Trophoblast cell (in vitro differentiated cells and primary cell): Measurements from ENCODE around the gene PLEKHG3.

Experiments
- DNase-seq, 2 donors: peaks; one replicate each; pipeline ENCODE4 v3.0.0-alpha.2; 2016
- H2AFZ ChIP-seq: 2 replicates; pipeline ENCODE4 v1.6.1; 2013; ENCODE audit warnings: low read length, moderate library complexity, mild to moderate bottlenecking; ENCODE audit not compliant: insufficient read depth, poor library complexity
- H2AK5ac ChIP-seq: 2 replicates; pipeline ENCODE4 v1.6.1; 2013; ENCODE audit warnings: mild to moderate bottlenecking, low read length
- H2BK120ac ChIP-seq: 2 replicates; pipeline ENCODE4 v1.6.1; 2013; ENCODE audit warnings: low read length, mild to moderate bottlenecking, moderate library complexity; ENCODE audit not compliant: insufficient read depth, poor library complexity
- H2BK12ac ChIP-seq: 2 replicates; pipeline ENCODE4 v1.6.1; 2013; ENCODE audit warnings: mild to moderate bottlenecking, low read length, moderate library complexity
- H2BK5ac ChIP-seq: 2 replicates; pipeline ENCODE4 v1.6.1; 2013; ENCODE audit warnings: low read length, low read depth, moderate library complexity, mild to moderate bottlenecking; ENCODE audit not compliant: poor library complexity
- H3K14ac ChIP-seq: 2 replicates; pipeline ENCODE4 v1.6.1; 2013; ENCODE audit warnings: mild to moderate bottlenecking, low read length
- H3K18ac ChIP-seq: 2 replicates; pipeline ENCODE4 v1.6.1; 2013; ENCODE audit warnings: mild to moderate bottlenecking, low read length
- H3K23ac ChIP-seq: 2 replicates; pipeline ENCODE4 v1.6.1; 2013; ENCODE audit warnings: low read length
- H3K27ac ChIP-seq: 2 replicates; pipeline ENCODE4 v1.5.1; 2013; ENCODE audit warnings: low read depth, mild to moderate bottlenecking, inconsistent platforms, low read length, moderate library complexity
- H3K27me3 ChIP-seq: 2 replicates; pipeline ENCODE4 v1.6.1; 2013; ENCODE audit warnings: inconsistent platforms, mild to moderate bottlenecking, low read length, moderate library complexity; ENCODE audit not compliant: insufficient read depth
- H3K36me3 ChIP-seq, 2 experiments: 1 replicate in 1 of 2; 2 replicates in 1 of 2; pipeline ENCODE4 v1.6.1; 2013; ENCODE audit warnings: low read length in 2 of 2, mild to moderate bottlenecking in 2 of 2, moderate library complexity in 1 of 2; ENCODE audit not compliant: insufficient read depth in 2 of 2, control insufficient read depth in 1 of 2
- H3K4ac ChIP-seq: 2 replicates; pipeline ENCODE4 v1.6.1; 2013; ENCODE audit warnings: low read depth, mild to moderate bottlenecking, low read length, moderate library complexity
- H3K4me1 ChIP-seq, 2 experiments: 1 replicate in 1 of 2; 2 replicates in 1 of 2; pipeline ENCODE4 v1.6.1; 2013; ENCODE audit warnings: low read length in 2 of 2, mild to moderate bottlenecking in 2 of 2, moderate library complexity in 1 of 2; ENCODE audit not compliant: insufficient read depth in 2 of 2, control insufficient read depth in 1 of 2
- H3K4me2 ChIP-seq: 2 replicates; pipeline ENCODE4 v1.6.1; 2013; ENCODE audit warnings: inconsistent platforms, mild to moderate bottlenecking, low read length, moderate library complexity
- H3K4me3 ChIP-seq: 2 replicates; pipeline ENCODE4 v1.5.1; 2013; ENCODE audit warnings: mild to moderate bottlenecking, low read depth, low read length, inconsistent platforms
- H3K79me1 ChIP-seq: one replicate; pipeline ENCODE4 v1.6.1; 2013; ENCODE audit warnings: low read length
- H3K79me2 ChIP-seq: 2 replicates; pipeline ENCODE4 v1.6.1; 2013; ENCODE audit warnings: low read length, mild to moderate bottlenecking; ENCODE audit not compliant: control insufficient read depth, insufficient read depth, poor library complexity
- H3K9ac ChIP-seq: 2 replicates; pipeline ENCODE4 v1.6.1; 2013; ENCODE audit warnings: mild to moderate bottlenecking, low read length
- H3K9me3 ChIP-seq: 2 replicates; pipeline ENCODE4 v1.6.1; 2013; ENCODE audit warnings: low read depth, mild to moderate bottlenecking, control low read depth, inconsistent platforms, low read length; ENCODE audit not compliant: insufficient read depth
- H4K12ac ChIP-seq: 2 replicates; pipeline ENCODE4 v1.6.1; 2013; ENCODE audit warnings: low read depth, mild to moderate bottlenecking, low read length, moderate library complexity
- H4K8ac ChIP-seq: 2 replicates; pipeline ENCODE4 v1.6.1; 2013; ENCODE audit warnings: low read depth, mild to moderate bottlenecking, low read length, moderate library complexity
- H4K91ac ChIP-seq: one replicate; pipeline ENCODE4 v1.6.1; 2013; ENCODE audit warnings: low read depth, mild to moderate bottlenecking, low read length, moderate library complexity
- WGBS: extraction: QIAGEN DNeasy Blood & Tissue Kit; methylation state at CpG from one replicate; pipeline ENCODE4 v1.1.7; 2013; ENCODE audit warnings: missing lambda C conversion rate; ENCODE audit not compliant: insufficient read length, insufficient coverage; ENCODE audit errors: extremely low coverage; 5-methylcytosine and 5-hydroxymethylcytosine counted together

PLEKHG3 gene

DNA sequence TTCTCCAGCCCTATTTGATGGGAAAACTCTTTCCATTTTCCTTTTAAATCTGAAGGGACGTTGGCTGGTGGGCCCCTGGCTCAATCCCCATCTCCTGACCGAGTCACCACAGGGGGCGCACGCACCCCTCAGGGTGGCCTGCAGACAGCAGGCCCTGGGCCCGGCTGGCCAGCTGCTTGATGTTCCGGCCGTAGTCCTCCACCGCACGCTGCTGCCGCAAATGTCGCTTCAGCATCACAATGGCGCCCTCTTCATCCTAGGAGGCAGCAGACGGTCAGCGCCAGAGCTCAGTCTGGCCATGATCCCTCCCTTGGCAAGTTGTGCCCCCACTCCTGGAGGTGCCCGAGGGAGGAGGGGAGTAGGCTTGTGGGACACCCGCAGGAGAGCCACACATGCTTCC is 70.0 kb downstream of the PLEKHG3 start:
- Histone ChIP-seq H2BK12ac (no peak overlapping the region), H3K4ac (no peak overlapping the region), H4K91ac (no peak overlapping the region), H3K9me3 (peaks cover 22% of the 10 kb centered on the region), H3K4me3 (no peak overlapping the region), H3K27me3 (no peaks in the 10 kb centered on the region), H2BK120ac (no peak overlapping the region), H3K79me1 (no peaks in the 10 kb centered on the region), H3K79me2 (no peaks in the 10 kb centered on the region), H4K12ac (no peak overlapping the region), H2AFZ (no peak overlapping the region), H3K4me2 (no peak overlapping the region), H3K27ac (no peak overlapping the region), H3K4me1 (no peaks in the 10 kb centered on the region), H3K18ac (no peak overlapping the region), H3K23ac (no peak overlapping the region), H2AK5ac (no peak overlapping the region), H3K36me3 (no peaks in the 10 kb centered on the region), H4K8ac (no peak overlapping the region), H3K9ac (no peak overlapping the region), H2BK5ac (no peak overlapping the region), H3K14ac (no peak overlapping the region)
- no CpG with 5 or more reads among the region's 16 CpGs for WGBS
- DNase-seq, result no peak

DNA sequence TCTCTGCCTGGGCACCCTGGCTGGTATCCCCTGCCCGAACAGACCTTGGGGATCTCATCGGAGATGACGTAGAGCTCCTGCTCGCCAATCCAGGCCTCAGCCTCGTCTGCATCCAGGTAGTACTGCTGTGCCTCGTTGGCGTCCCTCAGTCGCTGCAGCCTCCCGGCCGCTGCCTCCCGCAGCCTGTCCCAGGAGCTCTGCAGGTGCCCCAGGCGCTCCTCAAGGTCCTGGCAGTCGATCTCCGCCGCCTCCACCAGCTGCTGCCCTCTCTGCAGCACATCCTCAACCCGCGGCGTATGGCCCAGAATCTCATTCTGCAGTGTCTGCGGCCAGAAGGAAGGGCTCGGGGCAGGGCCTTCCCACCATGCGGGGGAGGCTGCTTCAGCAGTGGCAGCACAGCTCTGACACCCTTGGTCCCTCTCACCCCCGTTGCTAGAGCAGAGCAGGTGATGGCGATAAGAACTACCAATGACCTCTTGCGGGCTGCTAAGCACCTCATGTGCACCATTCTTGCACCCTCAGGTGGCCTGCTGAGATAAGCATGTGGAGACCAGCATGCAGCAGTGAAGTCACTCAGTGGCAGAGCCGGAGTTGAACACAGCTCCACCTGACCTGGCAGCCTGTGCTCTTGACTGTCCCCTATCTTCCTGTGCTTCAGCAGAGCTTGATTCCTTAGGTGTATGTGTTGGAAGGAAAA is 71.0 kb downstream of the PLEKHG3 start:
- H3K4me3 ChIP-seq, result no peak overlapping the region
- no peaks in the 10 kb centered on the region for H3K4me1 ChIP-seq
- no peak overlapping the region for H4K91ac ChIP-seq
- no peaks in the 10 kb centered on the region for H3K79me2 ChIP-seq
- H2BK12ac ChIP-seq, result no peak overlapping the region
- no peak overlapping the region for H3K4me2 ChIP-seq
- H3K14ac ChIP-seq, result no peak overlapping the region
- no peak overlapping the region for H3K18ac ChIP-seq
- H2AK5ac ChIP-seq, result no peak overlapping the region
- H3K27ac ChIP-seq, result no peak overlapping the region
- no peak for DNase-seq
- H2BK120ac ChIP-seq, result no peak overlapping the region
- H2BK5ac ChIP-seq, result no peak overlapping the region
- no peaks in the 10 kb centered on the region for H3K27me3 ChIP-seq
- no peak overlapping the region for H4K8ac ChIP-seq
- H3K79me1 ChIP-seq, result no peaks in the 10 kb centered on the region
- H3K4ac ChIP-seq, result no peak overlapping the region
- no CpG with 5 or more reads among the region's 25 CpGs for WGBS
- no peak overlapping the region for H3K9ac ChIP-seq
- H4K12ac ChIP-seq, result no peak overlapping the region
- H3K23ac ChIP-seq, result no peak overlapping the region
- peaks cover 22% of the 10 kb centered on the region for H3K9me3 ChIP-seq
- no peaks in the 10 kb centered on the region for H3K36me3 ChIP-seq
- no peak overlapping the region for H2AFZ ChIP-seq

DNA sequence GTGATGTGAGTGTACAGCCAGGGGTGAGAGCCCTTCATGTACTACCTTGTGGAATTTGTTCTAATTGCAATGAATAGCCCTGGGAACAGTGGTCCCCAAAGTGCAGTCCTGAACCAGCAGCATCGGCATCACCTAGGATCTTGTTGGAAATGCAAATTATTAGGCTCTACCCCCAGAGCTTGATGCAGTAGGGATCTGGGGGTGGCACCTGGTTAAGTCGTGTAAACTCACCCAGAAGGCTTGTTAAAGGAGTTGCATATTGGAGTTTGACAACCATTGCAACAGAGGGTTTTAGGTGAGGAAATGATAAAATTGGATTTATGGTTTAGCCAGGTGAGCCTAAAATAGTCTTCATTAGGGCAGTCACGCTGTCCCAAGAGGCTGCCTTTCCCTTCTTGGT is 73.2 kb downstream of the PLEKHG3 start:
- H3K27me3 ChIP-seq, result no peaks in the 10 kb centered on the region
- no peaks in the 10 kb centered on the region for H3K79me1 ChIP-seq
- H2BK120ac ChIP-seq, result no peak overlapping the region
- H3K36me3 ChIP-seq, result no peaks in the 10 kb centered on the region
- no peak for DNase-seq
- H3K4me3 ChIP-seq, result no peak overlapping the region
- no peak overlapping the region for H2BK12ac ChIP-seq
- no peak overlapping the region for H3K4ac ChIP-seq
- H3K18ac ChIP-seq, result no peak overlapping the region
- no peak overlapping the region for H2AFZ ChIP-seq
- no peak overlapping the region for H4K12ac ChIP-seq
- no peaks in the 10 kb centered on the region for H3K79me2 ChIP-seq
- no peak overlapping the region for H3K9ac ChIP-seq
- H3K4me2 ChIP-seq, result no peak overlapping the region
- no peak overlapping the region for H4K8ac ChIP-seq
- H3K14ac ChIP-seq, result no peak overlapping the region
- no CpG with 5 or more reads among the region's 3 CpGs for WGBS
- H4K91ac ChIP-seq, result no peak overlapping the region
- no peak overlapping the region for H3K23ac ChIP-seq
- no peaks in the 10 kb centered on the region for H3K4me1 ChIP-seq
- no peak overlapping the region for H3K27ac ChIP-seq
- no peak overlapping the region for H2AK5ac ChIP-seq
- no peak overlapping the region for H2BK5ac ChIP-seq
- peaks cover 24% of the 10 kb centered on the region for H3K9me3 ChIP-seq

DNA sequence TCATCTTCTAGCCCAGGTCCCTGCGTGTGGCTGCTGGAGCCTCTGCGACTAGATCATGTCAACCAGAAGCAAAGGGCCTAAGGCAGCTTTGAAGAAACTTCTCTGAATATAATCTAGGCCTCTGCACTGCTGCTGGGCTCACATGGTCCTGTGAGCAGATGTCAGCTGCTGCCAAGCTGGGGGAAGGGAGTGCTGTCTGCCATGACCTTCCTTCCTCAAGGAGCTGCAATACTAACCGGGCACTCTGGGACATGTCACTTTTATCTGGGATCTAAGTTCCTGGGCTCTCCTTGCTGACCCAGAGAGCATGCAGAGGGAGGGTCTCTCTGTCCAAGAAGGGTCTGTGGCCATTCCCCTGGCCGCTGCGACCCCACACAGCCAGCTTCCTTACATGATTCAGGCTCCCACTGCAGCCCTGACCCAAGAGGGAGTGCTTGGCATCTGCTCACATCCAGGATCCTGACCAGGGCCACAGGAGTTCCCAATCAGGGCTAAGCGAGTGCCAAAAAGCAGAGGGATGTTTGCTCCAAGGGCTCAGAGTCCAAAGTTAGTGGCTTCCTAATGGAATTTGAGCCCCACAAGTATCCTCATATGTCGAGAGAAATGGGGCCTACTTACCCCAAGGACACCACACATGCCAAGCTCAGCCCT is 74.0 kb downstream of the PLEKHG3 start:
- no CpG with 5 or more reads among the region's 7 CpGs for WGBS
- Histone ChIP-seq H3K9me3 (peaks cover 17% of the 10 kb centered on the region), H3K4me1 (no peaks in the 10 kb centered on the region), H3K36me3 (no peaks in the 10 kb centered on the region), H3K23ac (no peak overlapping the region), H4K8ac (no peak overlapping the region), H3K14ac (no peak overlapping the region), H3K79me2 (no peaks in the 10 kb centered on the region), H4K91ac (no peak overlapping the region), H3K4me3 (no peak overlapping the region), H3K27me3 (no peaks in the 10 kb centered on the region), H2AK5ac (no peak overlapping the region), H3K79me1 (no peaks in the 10 kb centered on the region), H2BK120ac (no peak overlapping the region), H2BK12ac (no peak overlapping the region), H4K12ac (no peak overlapping the region), H3K9ac (no peak overlapping the region), H3K18ac (no peak overlapping the region), H3K4me2 (no peak overlapping the region), H2AFZ (no peak overlapping the region), H3K27ac (no peak overlapping the region), H3K4ac (no peak overlapping the region), H2BK5ac (no peak overlapping the region)
- DNase-seq, result no peak
